Skeletal muscle tissue (tissue), 4 donors: ENCODE results near the gene MRPL4. TPM values are rescaled to one million over a fixed set of nuclear protein-coding genes. Genes with fewer than 3 reads are reported as not detected.
"Not testable (repeated sequence)": the region's sequence is repeated elsewhere in the genome, so short reads cannot be mapped to it uniquely, and the experiment has no call there.

Source experiments
- H3K27ac ChIP-seq: one replicate; pipeline ENCODE4 v1.7.0; 2013; ENCODE audit warnings: mild to moderate bottlenecking, low read depth, low read length, inconsistent platforms
- H3K27me3 ChIP-seq, 3 donors: one replicate each; pipeline ENCODE4 v1.7.0; 2013; ENCODE audit warnings: low read length in 3 of 3; ENCODE audit not compliant: control insufficient read depth in 3 of 3, insufficient read depth in 3 of 3
- H3K36me3 ChIP-seq, 3 donors: one replicate each; pipeline ENCODE4 v1.7.0; 2013; ENCODE audit warnings: low read length in 3 of 3; ENCODE audit not compliant: control insufficient read depth in 3 of 3, insufficient read depth in 3 of 3
- H3K4me1 ChIP-seq, 3 donors: one replicate each; pipeline ENCODE4 v1.7.0; 2013; ENCODE audit warnings: low read length in 3 of 3, mild to moderate bottlenecking in 3 of 3; ENCODE audit not compliant: control insufficient read depth in 3 of 3, insufficient read depth in 3 of 3
- H3K4me3 ChIP-seq, 3 donors: one replicate each; pipeline ENCODE4 v1.7.0; 2013; ENCODE audit warnings: low read length in 3 of 3
- H3K9ac ChIP-seq, 3 donors: one replicate each; pipeline ENCODE4 v1.7.0; 2013; ENCODE audit warnings: low read length in 3 of 3, mild to moderate bottlenecking in 3 of 3, moderate library complexity in 2 of 3, low read depth in 1 of 3
- H3K9me3 ChIP-seq, 3 donors: one replicate each; pipeline ENCODE4 v1.7.0; 2013; ENCODE audit warnings: low read length in 3 of 3; ENCODE audit not compliant: control insufficient read depth in 3 of 3
- total RNA-seq: library from RNA; depleted of rRNA; stranded (reverse); fragments of >200 nt; gene quantifications from one replicate; pipeline ENCODE4 v1.2.3, GENCODE V29; 2014
- donor health status: Osteomylitis.

MRPL4 gene
- total RNA-seq, 1 donor from 2014 or later = 7.8 TPM

GRCh38 chr19:10241826-10242449 lies 10.1 kb upstream of the MRPL4 start:
- H3K4me3 ChIP-seq, H3K4me1 ChIP-seq, H3K27ac ChIP-seq, H3K36me3 ChIP-seq, H3K9ac ChIP-seq, H3K9me3 ChIP-seq, H3K27me3 ChIP-seq: not testable (repeated sequence)

GRCh38 chr19:10243606-10244005 lies 8.4 kb upstream of the MRPL4 start:
- no peak overlapping the region for H3K9ac ChIP-seq
- peaks cover 0 to 1% (median 0%) of the 10 kb centered on the region in 3 donors for H3K4me1 ChIP-seq
- H3K27me3 ChIP-seq = no peaks in the 10 kb centered on the region
- no peak overlapping the region for H3K4me3 ChIP-seq
- no peaks in the 10 kb centered on the region for H3K36me3 ChIP-seq
- H3K27ac ChIP-seq = no peak overlapping the region
- no peaks in the 10 kb centered on the region for H3K9me3 ChIP-seq

GRCh38 chr19:10245189-10245939 lies 6.7 kb upstream of the MRPL4 start:
- Histone ChIP-seq H3K4me3 (no peak overlapping the region), H3K27ac (no peak overlapping the region), H3K36me3 (no peaks in the 10 kb centered on the region), H3K9me3 (no peaks in the 10 kb centered on the region), H3K4me1 (peaks cover 0 to 2% (median 0%) of the 10 kb centered on the region in 3 donors), H3K9ac (peak overlapping the region in 1 of 3 donors; percentile 16), H3K27me3 (no peaks in the 10 kb centered on the region)

DNA sequence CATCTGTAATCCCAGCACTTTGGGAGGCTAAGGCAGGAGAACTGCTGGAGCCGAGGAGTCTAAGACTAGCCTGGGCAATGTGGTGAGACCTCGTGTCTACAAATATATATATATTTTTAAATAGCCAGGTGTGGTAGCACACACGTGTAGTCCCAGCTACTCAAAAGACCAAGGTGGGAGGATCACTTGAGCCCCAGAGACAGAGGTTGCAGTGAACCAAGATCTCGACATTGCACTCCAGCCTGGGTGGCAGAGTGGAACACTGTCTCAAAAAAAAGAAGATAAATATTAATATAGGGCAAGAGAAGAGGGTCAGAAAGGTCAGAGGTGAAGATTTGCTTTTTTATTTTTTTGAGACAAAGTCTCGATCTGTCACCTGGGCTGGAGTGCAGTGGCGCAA lies 5.5 kb upstream of the MRPL4 start:
- no peaks in the 10 kb centered on the region for H3K36me3 ChIP-seq

DNA sequence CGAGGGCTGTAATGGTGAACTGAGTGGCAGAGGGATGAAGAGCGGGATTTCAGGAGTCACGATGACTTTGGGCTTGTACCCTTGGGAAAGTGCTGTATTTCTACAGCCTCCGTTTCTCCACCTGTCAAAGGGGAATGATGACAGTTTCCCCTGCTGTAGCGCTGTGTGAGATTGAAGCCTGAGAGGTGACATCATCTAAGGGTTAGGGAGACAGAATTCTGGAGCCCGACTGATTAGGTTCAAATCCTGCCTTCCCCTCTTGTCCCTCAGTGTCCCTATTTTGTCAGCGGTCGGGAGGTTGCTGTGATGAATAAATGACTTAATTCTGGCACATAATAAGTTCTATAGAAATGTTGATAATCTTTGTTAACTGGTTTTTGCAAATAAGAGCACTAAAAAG lies 693 bp downstream of the MRPL4 start:
- Histone ChIP-seq H3K36me3 (peaks cover 26 to 32% (median 27%) of the 10 kb centered on the region in 3 donors), H3K4me3 (peak overlapping the region; percentile 94 to 99 (median 98)), H3K9ac (peak overlapping the region; percentile 95 to 97 (median 95)), H3K4me1 (peaks cover 9 to 16% (median 12%) of the 10 kb centered on the region in 3 donors), H3K27me3 (no peaks in the 10 kb centered on the region), H3K9me3 (no peaks in the 10 kb centered on the region), H3K27ac (peak overlapping the region; percentile 69)

More for the DNA sequence above, 5.5 kb upstream of the MRPL4 start:
- H3K4me3 ChIP-seq = no peak overlapping the region
- no peaks in the 10 kb centered on the region for H3K27me3 ChIP-seq
- H3K9me3 ChIP-seq = no peaks in the 10 kb centered on the region
- peaks cover 0 to 4% (median 0%) of the 10 kb centered on the region in 3 donors for H3K4me1 ChIP-seq
- H3K9ac ChIP-seq = no peak overlapping the region
- no peak overlapping the region for H3K27ac ChIP-seq

GRCh38 chr19:10254244-10254643 lies 2.2 kb downstream of the MRPL4 start:
- Histone ChIP-seq H3K9me3 (no peaks in the 10 kb centered on the region), H3K4me1 (peaks cover 9 to 23% (median 14%) of the 10 kb centered on the region in 3 donors), H3K4me3 (no peak overlapping the region), H3K9ac (no peak overlapping the region), H3K27ac (no peak overlapping the region), H3K27me3 (no peaks in the 10 kb centered on the region), H3K36me3 (peaks cover 36 to 43% (median 39%) of the 10 kb centered on the region in 3 donors)

GRCh38 chr19:10255358-10255757 lies 3.3 kb downstream of the MRPL4 start:
- H3K4me1 ChIP-seq = peaks cover 9 to 23% (median 12%) of the 10 kb centered on the region in 3 donors
- H3K9me3 ChIP-seq = no peaks in the 10 kb centered on the region
- H3K9ac ChIP-seq = no peak overlapping the region
- peaks cover 36 to 43% (median 41%) of the 10 kb centered on the region in 3 donors for H3K36me3 ChIP-seq
- H3K27ac ChIP-seq = no peak overlapping the region
- no peaks in the 10 kb centered on the region for H3K27me3 ChIP-seq
- no peak overlapping the region for H3K4me3 ChIP-seq

- Histone ChIP-seq H3K4me1 (peaks cover 9 to 23% (median 10%) of the 10 kb centered on the region in 3 donors), H3K36me3 (peaks cover 36 to 43% (median 41%) of the 10 kb centered on the region in 3 donors), H3K9ac (no peak overlapping the region), H3K9me3 (no peaks in the 10 kb centered on the region), H3K27me3 (no peaks in the 10 kb centered on the region), H3K4me3 (no peak overlapping the region), H3K27ac (no peak overlapping the region)
Observed at GRCh38 chr19:10256551-10256950, 4.5 kb downstream of the MRPL4 start.

DNA sequence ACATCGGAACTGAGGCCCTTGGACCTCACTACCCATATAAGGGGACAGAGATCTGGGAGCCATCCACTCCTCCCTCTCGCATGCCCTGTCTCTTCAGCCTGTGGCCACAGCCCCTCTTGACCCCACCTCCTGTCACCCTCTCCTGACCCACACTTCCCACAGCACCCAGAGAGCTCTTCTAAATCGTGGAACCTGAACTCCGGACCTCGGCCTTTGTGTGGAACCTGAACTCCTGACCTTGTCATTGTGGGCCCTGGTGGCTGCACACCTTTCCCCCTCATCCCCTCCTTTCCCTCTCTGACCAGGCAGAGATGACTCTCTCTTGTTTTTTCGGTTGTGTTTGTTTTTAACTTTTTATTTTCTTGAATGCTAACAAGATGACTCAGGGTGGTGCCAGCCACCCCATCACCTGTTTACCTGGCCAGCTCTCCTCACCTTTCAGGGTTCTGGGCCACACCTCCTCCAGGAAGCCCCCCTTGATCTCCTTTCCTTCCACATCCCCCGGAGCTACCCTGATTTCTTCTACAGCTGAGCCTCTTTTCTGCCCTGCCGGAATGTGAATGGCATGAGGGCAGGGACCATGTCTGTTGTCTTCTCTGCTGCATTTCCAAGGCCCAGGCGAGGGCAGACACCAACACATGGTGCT lies 5.1 kb downstream of the MRPL4 start:
- no peaks in the 10 kb centered on the region for H3K27me3 ChIP-seq
- no peak overlapping the region for H3K4me3 ChIP-seq
- peaks cover 9 to 20% (median 10%) of the 10 kb centered on the region in 3 donors for H3K4me1 ChIP-seq
- peaks cover 36 to 43% (median 41%) of the 10 kb centered on the region in 3 donors for H3K36me3 ChIP-seq
- H3K9me3 ChIP-seq = no peaks in the 10 kb centered on the region
- H3K9ac ChIP-seq = no peak overlapping the region
- H3K27ac ChIP-seq = no peak overlapping the region
